ENCODE data around the gene SCYL2.

DNA sequence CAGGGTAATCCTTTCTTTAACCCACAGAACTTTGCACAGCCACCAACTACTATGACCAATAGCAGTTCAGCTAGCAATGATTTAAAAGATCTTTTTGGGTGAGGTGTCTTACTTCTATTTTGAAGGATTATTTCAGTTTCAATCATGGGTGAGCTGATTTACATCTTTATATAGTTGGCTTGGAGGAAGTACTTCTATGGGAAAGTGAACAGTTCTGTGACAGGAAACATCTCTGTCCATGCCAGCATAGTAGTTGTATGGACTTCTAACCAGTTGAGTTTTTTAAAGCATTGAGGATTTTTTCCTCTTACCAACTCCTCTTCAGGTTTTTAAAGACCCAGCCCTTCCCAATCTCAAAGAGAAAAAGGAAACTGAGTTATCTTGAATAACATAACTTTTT is 72.1 kb downstream of the SCYL2 start:
- no peak for TF ChIP-seq CTCF (tag by site-specific recombination; IDR thresholded peaks at IDR 0.05)
- no peak for TF ChIP-seq ZNF473 (tag by site-specific recombination; IDR thresholded peaks at IDR 0.05)
- no peak for TF ChIP-seq SP3 (tag by site-specific recombination; IDR thresholded peaks at IDR 0.05)
- TF ChIP-seq ZNF335 (tag by site-specific recombination; conservative IDR thresholded peaks at IDR 0.05), result no peak

Data from HEK293 (cell line).